Spleen (tissue), 7 donors: ENCODE data around the gene CR2.

Experiments
- POLR2A ChIP-seq, 3 donors: fragments of 450-650 bp; IDR thresholded peaks; one replicate each; pipeline ENCODE4 v1.5.1; 2017; ENCODE audit warnings: antibody characterized with exemption in 3 of 3, mild to moderate bottlenecking in 1 of 3
- POLR2AphosphoS5 ChIP-seq, 3 donors: sonication (generic); formaldehyde crosslinking; IDR thresholded peaks; one replicate each; pipeline ENCODE4 v1.5.1; 2017; ENCODE audit warnings: antibody characterized with exemption in 3 of 3
- TF ChIP-seq, protein P1 (sequence below), 11 experiments: fragments of 200-600 bp in 7 of 11; fragments of 450-650 bp in 4 of 11; sonication (generic) in 4 of 11; IDR thresholded peaks in 8 of 11; conservative IDR thresholded peaks in 3 of 11; 1 replicate in 7 of 11; 2 replicates in 4 of 11; pipeline versions ENCODE4 v1.4.0 to v1.8.0; 2016 to 2021; ENCODE audit warnings: antibody characterized with exemption in 11 of 11, inconsistent platforms in 4 of 11, mild to moderate bottlenecking in 1 of 11
- donor health status: DM: no; HTN: no; CAD: no; lungs with moderate emphysema.
- donor health status: DM: no; HTN: no; CAD: no.
- donor health status: DM: no; HTN: no; CAD: no.

DNA sequence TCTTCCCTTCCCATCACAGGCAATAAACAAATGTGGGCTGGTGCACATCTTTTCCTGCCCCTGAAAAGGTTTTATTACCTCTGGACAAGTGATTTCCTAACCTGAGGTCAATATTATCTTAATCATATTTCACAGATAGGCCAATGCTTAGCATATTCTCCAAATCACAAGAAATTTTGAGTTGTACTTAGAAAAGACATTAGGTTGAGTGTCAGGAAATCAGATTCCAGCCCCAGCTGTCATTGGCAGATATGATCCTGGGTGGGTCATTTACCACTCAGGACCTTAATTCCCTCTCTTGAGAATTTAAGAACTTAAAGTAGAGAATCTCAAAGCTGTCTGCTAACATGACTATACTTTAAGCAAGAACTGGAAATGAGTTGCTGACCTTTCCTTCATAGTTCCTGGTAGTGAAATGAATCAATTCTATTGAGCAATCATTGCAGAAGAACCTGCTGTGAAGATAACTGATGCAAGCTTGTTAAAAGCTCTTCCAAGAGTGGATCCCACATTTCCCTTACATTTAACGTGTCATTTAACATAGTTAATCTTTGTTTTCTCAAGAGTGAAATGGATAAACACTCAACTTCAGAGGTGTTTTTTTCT, 46.4 kb upstream of the CR2 start:
- TF ChIP-seq POLR2AphosphoS5 (IDR thresholded peaks at IDR 0.05), result no peak
- TF ChIP-seq, protein P1, sequence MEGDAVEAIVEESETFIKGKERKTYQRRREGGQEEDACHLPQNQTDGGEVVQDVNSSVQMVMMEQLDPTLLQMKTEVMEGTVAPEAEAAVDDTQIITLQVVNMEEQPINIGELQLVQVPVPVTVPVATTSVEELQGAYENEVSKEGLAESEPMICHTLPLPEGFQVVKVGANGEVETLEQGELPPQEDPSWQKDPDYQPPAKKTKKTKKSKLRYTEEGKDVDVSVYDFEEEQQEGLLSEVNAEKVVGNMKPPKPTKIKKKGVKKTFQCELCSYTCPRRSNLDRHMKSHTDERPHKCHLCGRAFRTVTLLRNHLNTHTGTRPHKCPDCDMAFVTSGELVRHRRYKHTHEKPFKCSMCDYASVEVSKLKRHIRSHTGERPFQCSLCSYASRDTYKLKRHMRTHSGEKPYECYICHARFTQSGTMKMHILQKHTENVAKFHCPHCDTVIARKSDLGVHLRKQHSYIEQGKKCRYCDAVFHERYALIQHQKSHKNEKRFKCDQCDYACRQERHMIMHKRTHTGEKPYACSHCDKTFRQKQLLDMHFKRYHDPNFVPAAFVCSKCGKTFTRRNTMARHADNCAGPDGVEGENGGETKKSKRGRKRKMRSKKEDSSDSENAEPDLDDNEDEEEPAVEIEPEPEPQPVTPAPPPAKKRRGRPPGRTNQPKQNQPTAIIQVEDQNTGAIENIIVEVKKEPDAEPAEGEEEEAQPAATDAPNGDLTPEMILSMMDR (IDR thresholded peaks at IDR 0.05 in 8 of 11, conservative IDR thresholded peaks at IDR 0.05 in 3 of 11), result no peak
- no peak for TF ChIP-seq POLR2A (IDR thresholded peaks at IDR 0.05)
